NCI-H446 treated with DMSO at 0.1 percent for 48 hours (cell line): ENCODE results near the gene FFAR3.
"Not testable (repeated sequence)": the region's sequence is repeated elsewhere in the genome, so short reads cannot be mapped to it uniquely, and the experiment has no call there.

Experiments
- DNase-seq: peaks from one replicate; lab custom pipeline; 2025; lab: John Stamatoyannopoulos, UW

The FFAR3 gene

GRCh38 chr19:35351411-35352176 lies 6.7 kb upstream of the FFAR3 start:
- no peak for DNase-seq

- DNase-seq, result no peak
Observed at GRCh38 chr19:35352177-35352447, 6.1 kb upstream of the FFAR3 start.

- DNase-seq, result peak; percentile 8
Observed at GRCh38 chr19:35352448-35353304, 5.6 kb upstream of the FFAR3 start.

- DNase-seq, result no peak
Observed at GRCh38 chr19:35353635-35354034, 4.6 kb upstream of the FFAR3 start.

GRCh38 chr19:35354898-35355297 lies 3.4 kb upstream of the FFAR3 start:
- no peak for DNase-seq

- no peak for DNase-seq
Observed at GRCh38 chr19:35355791-35356460, 2.3 kb upstream of the FFAR3 start.

GRCh38 chr19:35358834-35359233 lies 574 bp downstream of the FFAR3 start:
- not testable (repeated sequence) for DNase-seq

GRCh38 chr19:35359395-35359794 lies 1.1 kb downstream of the FFAR3 start:
- DNase-seq, result not testable (repeated sequence)

GRCh38 chr19:35360081-35360480 lies 1.8 kb downstream of the FFAR3 start:
- DNase-seq, result not testable (repeated sequence)

GRCh38 chr19:35360880-35361420 lies 2.7 kb downstream of the FFAR3 start:
- DNase-seq, result no peak

- no peak for DNase-seq
Observed at GRCh38 chr19:35362261-35363000, 4.2 kb downstream of the FFAR3 start.

GRCh38 chr19:35363001-35363590 lies 4.8 kb downstream of the FFAR3 start:
- DNase-seq, result no peak

- no peak for DNase-seq
Observed at GRCh38 chr19:35363711-35364425, 5.6 kb downstream of the FFAR3 start.

GRCh38 chr19:35365303-35365702 lies 7.0 kb downstream of the FFAR3 start:
- DNase-seq, result no peak

GRCh38 chr19:35368378-35368777 lies 10.1 kb downstream of the FFAR3 start:
- no peak for DNase-seq

GRCh38 chr19:35369522-35369921 lies 11.3 kb downstream of the FFAR3 start:
- no peak for DNase-seq

GRCh38 chr19:35370722-35371121 lies 12.5 kb downstream of the FFAR3 start, which contains the start of gene GPR42:
Gene GPR42, plus strand, starts transcription at chr19:35371068. Its CDS starts 292 bp downstream, at chr19:35371360.
- no peak for DNase-seq

- DNase-seq, result no peak
Observed at GRCh38 chr19:35373492-35373891, 15.2 kb downstream of the FFAR3 start.

- DNase-seq, result not testable (repeated sequence)
Observed at GRCh38 chr19:35374031-35374430, 15.8 kb downstream of the FFAR3 start.

GRCh38 chr19:35375505-35376307 lies 17.4 kb downstream of the FFAR3 start:
- no peak for DNase-seq
